BE2C (cell line): ENCODE results near the gene JUND.

Source experiments
- DNase-seq: peaks from one replicate; pipeline ENCODE4 v3.0.0-alpha.2; 2020
- H3K27me3 ChIP-seq: fragments of 250-450 bp; sonication (Bioruptor Pico); 2 replicates; pipeline ENCODE4 v1.5.1; 2020; ENCODE audit warnings: mild to moderate bottlenecking
- H3K36me3 ChIP-seq: fragments of 250-450 bp; sonication (Bioruptor Pico); 2 replicates; pipeline ENCODE4 v1.5.1; 2020; ENCODE audit warnings: mild to moderate bottlenecking
- H3K4me1 ChIP-seq: fragments of 250-450 bp; sonication (Bioruptor Pico); 2 replicates; pipeline ENCODE4 v1.5.1; 2020
- H3K4me3 ChIP-seq: 2 replicates; pipeline ENCODE4 v1.5.1; 2011; ENCODE audit warnings: low read depth, low read length
- H3K9me3 ChIP-seq: fragments of 250-450 bp; sonication (Bioruptor Pico); 2 replicates; pipeline ENCODE4 v1.5.1; 2020
- CTCF ChIP-seq: IDR thresholded peaks from 2 replicates; pipeline ENCODE4 v1.5.1; 2012; ENCODE audit warnings: mild to moderate bottlenecking, low read depth, low read length

The JUND gene

GRCh38 chr19:18299654-18300053 lies 18.2 kb upstream of the JUND start:
- TF ChIP-seq CTCF, result no peak
- no peak for DNase-seq
- Histone ChIP-seq H3K27me3 (no peaks in the 10 kb centered on the region), H3K4me3 (no peak overlapping the region), H3K4me1 (peaks cover 17% of the 10 kb centered on the region), H3K36me3 (no peaks in the 10 kb centered on the region), H3K9me3 (no peaks in the 10 kb centered on the region)

GRCh38 chr19:18298601-18299000 lies 17.2 kb upstream of the JUND start:
- TF ChIP-seq CTCF, result no peak
- H3K36me3 ChIP-seq, result no peaks in the 10 kb centered on the region
- no peak for DNase-seq
- no peak overlapping the region for H3K4me3 ChIP-seq
- H3K9me3 ChIP-seq, result no peaks in the 10 kb centered on the region
- H3K27me3 ChIP-seq, result no peaks in the 10 kb centered on the region
- peaks cover 16% of the 10 kb centered on the region for H3K4me1 ChIP-seq

- Histone ChIP-seq H3K36me3 (no peaks in the 10 kb centered on the region), H3K4me1 (peaks cover 17% of the 10 kb centered on the region), H3K4me3 (no peak overlapping the region), H3K9me3 (no peaks in the 10 kb centered on the region), H3K27me3 (no peaks in the 10 kb centered on the region)
- DNase-seq, result no peak
- TF ChIP-seq CTCF, result no peak
Observed at GRCh38 chr19:18297308-18297707, 15.9 kb upstream of the JUND start.

GRCh38 chr19:18295034-18295451 lies 13.6 kb upstream of the JUND start:
- no peak for TF ChIP-seq CTCF
- H3K4me1 ChIP-seq, result peaks cover 20% of the 10 kb centered on the region
- H3K4me3 ChIP-seq, result no peak overlapping the region
- H3K9me3 ChIP-seq, result no peaks in the 10 kb centered on the region
- H3K36me3 ChIP-seq, result no peaks in the 10 kb centered on the region
- DNase-seq, result no peak
- no peaks in the 10 kb centered on the region for H3K27me3 ChIP-seq

GRCh38 chr19:18294467-18294864 lies 13.0 kb upstream of the JUND start:
- H3K36me3 ChIP-seq, result no peaks in the 10 kb centered on the region
- no peaks in the 10 kb centered on the region for H3K9me3 ChIP-seq
- TF ChIP-seq CTCF, result no peak
- DNase-seq, result peak; percentile 88
- H3K4me3 ChIP-seq, result no peak overlapping the region
- peaks cover 20% of the 10 kb centered on the region for H3K4me1 ChIP-seq
- no peaks in the 10 kb centered on the region for H3K27me3 ChIP-seq

GRCh38 chr19:18293642-18294466 lies 12.4 kb upstream of the JUND start:
- no peak for TF ChIP-seq CTCF
- Histone ChIP-seq H3K4me3 (no peak overlapping the region), H3K9me3 (no peaks in the 10 kb centered on the region), H3K27me3 (no peaks in the 10 kb centered on the region), H3K36me3 (no peaks in the 10 kb centered on the region), H3K4me1 (peaks cover 20% of the 10 kb centered on the region)
- no peak for DNase-seq
